SU-DHL-6 (cell line): ENCODE measurements around the gene LRP1B.

Experiments used
- H2AFZ ChIP-seq: fragments of 200-600 bp; sonication (generic); 2 replicates; pipeline ENCODE4 v1.6.1; 2014; ENCODE audit warnings: low read depth, mild to moderate bottlenecking, moderate library complexity, mixed read lengths, antibody characterized with exemption, low read length; ENCODE audit not compliant: severe bottlenecking
- H3F3A ChIP-seq: fragments of 200-600 bp; shearing (Covaris generic); 2 replicates; pipeline ENCODE4 v1.6.0; 2016; ENCODE audit warnings: antibody characterized with exemption, mild to moderate bottlenecking; ENCODE audit not compliant: insufficient read depth
- H3K27ac ChIP-seq: fragments of 200-600 bp; sonication (generic); 2 replicates; pipeline ENCODE4 v1.5.1; 2016; ENCODE audit warnings: low read depth, mild to moderate bottlenecking, low read length, moderate library complexity, mixed read lengths
- H3K27me3 ChIP-seq: fragments of 200-600 bp; sonication (generic), shearing (Covaris generic); 2 replicates; pipeline ENCODE4 v1.6.0; 2014; ENCODE audit warnings: mild to moderate bottlenecking, low read length
- H3K36me3 ChIP-seq: fragments of 200-600 bp; sonication (generic); 2 replicates; pipeline ENCODE4 v1.6.1; 2014; ENCODE audit warnings: mild to moderate bottlenecking, low read length, mixed read lengths
- H3K4me2 ChIP-seq: fragments of 300-600, 200-600 bp; shearing (Covaris generic), sonication (generic); 2 replicates; pipeline ENCODE4 v1.6.0; 2014; ENCODE audit warnings: low read length, low read depth, mild to moderate bottlenecking; ENCODE audit not compliant: poor library complexity, severe bottlenecking
- H3K4me3 ChIP-seq: fragments of 200-600 bp; sonication (generic); 2 replicates; pipeline ENCODE4 v1.5.1; 2014; ENCODE audit warnings: antibody characterized with exemption, low read length, mild to moderate bottlenecking, mixed read lengths; ENCODE audit not compliant: insufficient read depth, poor library complexity, severe bottlenecking
- H3K79me2 ChIP-seq: fragments of 200-600 bp; sonication (generic); 2 replicates; pipeline ENCODE4 v1.6.1; 2014; ENCODE audit warnings: mild to moderate bottlenecking, low read length, moderate library complexity; ENCODE audit not compliant: insufficient read depth
- H3K9ac ChIP-seq: fragments of 200-600 bp; sonication (generic); 2 replicates; pipeline ENCODE4 v1.7.0; 2014; ENCODE audit warnings: mild to moderate bottlenecking, low read length
- H3K9me2 ChIP-seq: fragments of 200-600 bp; sonication (generic); replicated peaks from 2 replicates; pipeline ENCODE4 v1.6.1; 2014; ENCODE audit warnings: low read length; ENCODE audit not compliant: insufficient read depth
- H3K9me3 ChIP-seq: fragments of 200-600 bp; sonication (generic); 2 replicates; pipeline ENCODE4 v1.6.1; 2014; ENCODE audit warnings: low read length, mixed read lengths; ENCODE audit not compliant: insufficient read depth
- H4K20me1 ChIP-seq: fragments of 200-600 bp; sonication (generic); 2 replicates; pipeline ENCODE4 v1.6.1; 2014; ENCODE audit warnings: low read depth, mild to moderate bottlenecking, antibody characterized with exemption, low read length, moderate library complexity, mixed read lengths
- CTCF ChIP-seq: fragments of 200-600 bp; sonication (generic); IDR thresholded peaks from one replicate; pipeline ENCODE4 v1.5.1; 2017; ENCODE audit warnings: antibody characterized with exemption, mild to moderate bottlenecking, low read length, moderate library complexity; ENCODE audit not compliant: insufficient read depth, poor library complexity, severe bottlenecking
- EZH2phosphoT487 ChIP-seq: fragments of 200-600 bp; sonication (generic), shearing (Covaris generic); conservative IDR thresholded peaks from 2 replicates; pipeline ENCODE4 v1.6.1; 2018; ENCODE audit warnings: mild to moderate bottlenecking, antibody characterized with exemption, low read length, moderate library complexity, mixed read lengths

LRP1B gene

GRCh38 chr2:141959941-141960340 lies 170.9 kb downstream of the LRP1B start:
- Histone ChIP-seq H3K79me2 (no peaks in the 10 kb centered on the region), H3K9me2 (no peaks in the 10 kb centered on the region), H3K9ac (no peak overlapping the region), H4K20me1 (no peaks in the 10 kb centered on the region), H3K36me3 (no peaks in the 10 kb centered on the region), H3K9me3 (no peaks in the 10 kb centered on the region), H3K4me2 (no peak overlapping the region), H3F3A (no peaks in the 10 kb centered on the region), H2AFZ (no peak overlapping the region), H3K27ac (no peak overlapping the region), H3K27me3 (no peaks in the 10 kb centered on the region), H3K4me3 (no peak overlapping the region)
- no peak for TF ChIP-seq CTCF
- TF ChIP-seq EZH2phosphoT487 = no peak

GRCh38 chr2:141959016-141959415 lies 171.8 kb downstream of the LRP1B start:
- Histone ChIP-seq H3K4me2 (no peak overlapping the region), H3F3A (no peaks in the 10 kb centered on the region), H3K9me3 (no peaks in the 10 kb centered on the region), H3K9ac (no peak overlapping the region), H2AFZ (no peak overlapping the region), H3K27ac (no peak overlapping the region), H3K4me3 (no peak overlapping the region), H3K9me2 (no peaks in the 10 kb centered on the region), H3K27me3 (no peaks in the 10 kb centered on the region), H3K36me3 (no peaks in the 10 kb centered on the region), H4K20me1 (no peaks in the 10 kb centered on the region), H3K79me2 (no peaks in the 10 kb centered on the region)
- TF ChIP-seq EZH2phosphoT487 (no peak), CTCF (no peak)

- Histone ChIP-seq H3K4me3 (no peak overlapping the region), H3K27ac (no peak overlapping the region), H3K9me2 (no peaks in the 10 kb centered on the region), H3K9ac (no peak overlapping the region), H4K20me1 (no peaks in the 10 kb centered on the region), H3K36me3 (no peaks in the 10 kb centered on the region), H3K79me2 (no peaks in the 10 kb centered on the region), H2AFZ (no peak overlapping the region), H3K27me3 (no peaks in the 10 kb centered on the region), H3F3A (no peaks in the 10 kb centered on the region), H3K9me3 (no peaks in the 10 kb centered on the region), H3K4me2 (no peak overlapping the region)
- no peak for TF ChIP-seq CTCF
- no peak for TF ChIP-seq EZH2phosphoT487
Measured at GRCh38 chr2:141957827-141958450, 172.9 kb downstream of the LRP1B start.
